Activated T-helper 2 cell treated with anti-CD3 and anti-CD28 coated beads, Interferon-gamma antibody, Interleukin-2, Interleukin-4, amounts not matched to agents 10 μg/mL and 5 μg/mL and 100 μg/mL, durations not matched to agents 14 hours and 24 hours and 36 hours (primary cell): ENCODE results near the gene PML. TPM values are rescaled to one million over a fixed set of nuclear protein-coding genes. Genes with fewer than 3 reads are reported as not detected.

Experiments used
- DNase-seq: peaks from one replicate; pipeline ENCODE4 v3.0.0; 2021; ENCODE audit warnings: low spot score
- H3K27ac Mint-ChIP-seq: one replicate; pipeline ENCODE4 v1.8.0; 2021; ENCODE audit warnings: mixed read lengths
- H3K27me3 Mint-ChIP-seq: one replicate; pipeline ENCODE4 v1.8.0; 2021; ENCODE audit warnings: low read depth, mixed read lengths
- H3K36me3 Mint-ChIP-seq: one replicate; pipeline ENCODE4 v1.8.0; 2021; ENCODE audit warnings: low read depth, mixed read lengths
- H3K4me1 Mint-ChIP-seq: one replicate; pipeline ENCODE4 v1.8.0; 2021; ENCODE audit warnings: low read depth, mixed read lengths
- H3K4me3 Mint-ChIP-seq: one replicate; pipeline ENCODE4 v1.8.0; 2021; ENCODE audit warnings: low read depth, mild to moderate bottlenecking, moderate library complexity, mixed read lengths
- H3K9me3 Mint-ChIP-seq: one replicate; pipeline ENCODE4 v1.8.0; 2021; ENCODE audit warnings: mixed read lengths
- intact Hi-C: fragments of 100-400 bp; cut with micrococcal nuclease; formaldehyde crosslinking; loops from one replicate; pipeline ENCODE4 v1.15.1; 2023
- total RNA-seq: library from RNA; stranded (reverse); gene quantifications from 2 replicates; pipeline ENCODE4 v1.2.3, GENCODE V29; 2022

PML gene
- total RNA-seq, 1 donor from 2014 or later, result 64.5 TPM

GRCh38 chr15:74032606-74033561 lies 38.4 kb downstream of the PML start:
- intact Hi-C loops, result no loop called here
- H3K27ac Mint-ChIP-seq, result no peak overlapping the region
- no peaks in the 10 kb centered on the region for H3K27me3 Mint-ChIP-seq
- no peak for DNase-seq
- no peak overlapping the region for H3K4me3 Mint-ChIP-seq
- H3K9me3 Mint-ChIP-seq, result no peaks in the 10 kb centered on the region
- H3K4me1 Mint-ChIP-seq, result no peaks in the 10 kb centered on the region
- peaks cover 71% of the 10 kb centered on the region for H3K36me3 Mint-ChIP-seq

GRCh38 chr15:74034206-74034755 lies 39.8 kb downstream of the PML start:
- no peak overlapping the region for H3K27ac Mint-ChIP-seq
- peaks cover 67% of the 10 kb centered on the region for H3K36me3 Mint-ChIP-seq
- H3K4me1 Mint-ChIP-seq, result no peaks in the 10 kb centered on the region
- no peaks in the 10 kb centered on the region for H3K27me3 Mint-ChIP-seq
- no peak for DNase-seq
- no peaks in the 10 kb centered on the region for H3K9me3 Mint-ChIP-seq
- intact Hi-C loops, result no loop called here
- H3K4me3 Mint-ChIP-seq, result no peak overlapping the region

DNA sequence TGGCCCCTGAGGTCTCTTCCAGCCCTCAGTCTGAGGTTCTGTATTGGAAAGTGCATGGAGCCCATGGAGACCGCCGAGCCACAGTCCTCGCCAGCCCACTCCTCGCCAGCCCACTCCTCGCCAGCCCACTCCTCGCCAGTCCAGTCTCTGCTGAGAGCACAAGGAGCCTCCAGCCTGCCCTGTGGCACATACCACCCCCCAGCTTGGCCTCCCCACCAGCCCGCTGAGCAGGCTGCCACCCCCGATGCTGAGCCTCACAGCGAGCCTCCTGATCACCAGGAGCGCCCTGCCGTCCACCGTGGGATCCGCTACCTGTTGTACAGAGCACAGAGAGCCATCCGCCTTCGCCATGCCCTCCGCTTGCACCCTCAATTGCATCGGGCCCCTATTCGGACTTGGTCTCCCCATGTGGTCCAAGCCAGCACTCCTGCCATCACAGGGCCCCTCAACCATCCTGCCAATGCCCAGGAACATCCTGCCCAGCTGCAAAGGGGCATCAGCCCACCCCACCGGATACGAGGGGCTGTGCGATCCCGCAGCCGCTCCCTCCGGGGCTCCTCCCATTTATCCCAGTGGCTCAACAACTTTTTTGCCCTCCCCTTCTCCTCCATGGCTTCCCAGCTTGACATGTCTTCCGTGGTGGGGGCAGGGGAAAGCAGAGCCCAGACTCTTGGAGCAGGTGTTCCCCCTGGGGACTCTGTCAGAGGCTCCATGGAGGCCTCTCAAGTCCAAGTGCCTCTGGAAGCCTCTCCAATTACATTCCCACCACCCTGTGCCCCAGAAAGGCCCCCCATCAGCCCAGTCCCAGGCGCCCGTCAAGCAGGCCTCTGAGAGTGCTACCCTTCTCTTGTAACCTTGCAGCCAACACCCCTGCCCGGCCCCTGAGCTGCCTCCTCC lies 40.9 kb downstream of the PML start:
- no peaks in the 10 kb centered on the region for H3K27me3 Mint-ChIP-seq
- H3K9me3 Mint-ChIP-seq, result no peaks in the 10 kb centered on the region
- H3K4me3 Mint-ChIP-seq, result no peak overlapping the region
- intact Hi-C loops, result no loop called here
- no peak overlapping the region for H3K27ac Mint-ChIP-seq
- H3K36me3 Mint-ChIP-seq, result peaks cover 63% of the 10 kb centered on the region
- no peak for DNase-seq
- H3K4me1 Mint-ChIP-seq, result no peaks in the 10 kb centered on the region

DNA sequence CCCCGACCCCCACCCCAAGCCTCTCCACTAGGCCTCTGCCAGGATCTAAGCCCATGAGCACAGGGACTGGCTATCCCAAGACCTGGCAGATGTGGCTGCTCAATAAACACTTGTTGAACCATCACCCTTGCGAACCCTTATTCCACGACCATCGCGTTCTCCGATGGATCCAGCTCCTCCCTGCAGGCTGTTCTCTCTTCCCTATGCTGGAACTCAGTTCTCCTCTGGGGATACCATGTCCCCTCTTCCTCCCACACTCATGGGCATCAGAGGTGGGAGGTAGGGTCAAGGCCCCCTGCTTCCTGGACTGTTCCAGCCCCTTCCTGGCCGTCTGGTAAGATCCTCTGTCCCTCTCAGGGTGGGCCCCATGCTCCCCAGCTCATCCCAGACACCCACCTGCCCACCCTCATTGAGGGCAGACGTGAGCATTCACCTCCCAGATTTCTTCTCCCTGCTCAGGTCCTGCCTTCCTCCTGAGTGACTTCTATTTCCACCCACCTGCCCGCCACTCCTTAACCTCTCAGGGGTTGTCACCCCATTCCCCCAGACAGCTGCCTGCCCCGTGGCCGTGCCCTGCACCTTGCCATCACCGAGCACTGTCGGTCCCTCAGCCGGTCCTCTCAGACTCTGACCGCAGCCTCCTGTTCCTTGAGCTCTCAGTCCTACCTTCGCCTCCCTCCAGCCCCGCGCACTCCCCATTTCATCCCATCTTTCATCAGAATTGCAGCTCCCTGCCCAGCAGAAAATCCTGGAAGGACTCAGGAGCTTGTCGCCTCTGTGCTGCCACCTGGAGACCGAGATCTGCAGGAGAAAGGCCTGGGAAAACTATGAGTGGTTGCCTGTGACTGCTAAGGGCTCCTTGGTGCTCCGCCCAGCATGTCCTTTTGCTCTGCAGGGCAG lies 42.0 kb downstream of the PML start:
- Mint-ChIP-seq H3K36me3 (peaks cover 54% of the 10 kb centered on the region), H3K4me1 (no peaks in the 10 kb centered on the region), H3K4me3 (no peak overlapping the region), H3K27ac (no peak overlapping the region), H3K9me3 (no peaks in the 10 kb centered on the region), H3K27me3 (no peaks in the 10 kb centered on the region)
- intact Hi-C loops, result no loop called here
- DNase-seq, result no peak

DNA sequence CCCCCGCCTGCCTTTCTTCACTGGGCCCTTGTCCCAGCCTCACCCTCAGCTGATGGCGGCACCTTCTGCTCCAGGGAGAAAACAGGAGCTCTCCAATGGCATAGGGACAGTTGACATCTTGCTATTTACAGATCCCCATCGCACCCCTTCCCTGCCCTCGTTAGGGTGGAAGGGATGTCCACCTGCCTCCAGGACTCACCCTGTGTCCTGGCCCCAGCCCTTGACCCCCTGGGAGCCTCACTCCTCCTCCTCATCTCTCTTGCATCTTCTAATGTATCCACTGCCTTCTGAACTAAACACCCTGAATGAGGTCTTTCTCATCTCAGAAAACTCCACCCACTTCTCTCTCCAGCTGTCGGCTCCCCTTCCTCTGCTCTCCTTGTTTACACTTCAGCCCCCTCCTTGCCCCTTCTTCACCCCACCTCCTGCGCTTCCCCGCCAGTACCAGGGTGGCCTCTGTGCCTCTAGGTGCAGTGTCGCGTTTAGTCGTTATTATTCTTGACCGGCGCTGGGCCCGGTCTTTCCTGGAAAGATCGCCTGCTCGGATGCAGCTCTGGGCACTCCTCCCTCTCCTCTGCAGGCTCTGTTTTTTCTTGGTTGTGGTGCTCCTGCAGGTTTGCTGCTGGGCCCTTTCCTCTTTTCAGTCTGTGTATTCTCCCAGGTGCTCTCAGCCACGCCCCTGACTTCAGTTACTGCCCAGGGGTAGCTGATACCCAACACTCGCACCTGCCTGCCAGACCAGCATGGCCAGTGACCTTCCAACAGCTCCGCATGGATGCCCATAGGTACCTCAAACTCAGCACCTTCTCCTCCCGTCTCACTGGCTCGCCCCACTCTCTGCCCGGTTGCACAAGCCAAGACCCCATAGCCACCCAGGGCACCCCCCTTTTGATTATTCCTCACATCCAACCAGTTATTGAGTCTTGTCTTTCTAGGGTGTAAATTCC lies 42.9 kb downstream of the PML start:
- no peaks in the 10 kb centered on the region for H3K27me3 Mint-ChIP-seq
- no peaks in the 10 kb centered on the region for H3K4me1 Mint-ChIP-seq
- H3K9me3 Mint-ChIP-seq, result no peaks in the 10 kb centered on the region
- peaks cover 46% of the 10 kb centered on the region for H3K36me3 Mint-ChIP-seq
- intact Hi-C loops, result no loop called here
- no peak overlapping the region for H3K4me3 Mint-ChIP-seq
- no peak overlapping the region for H3K27ac Mint-ChIP-seq
- DNase-seq, result no peak

DNA sequence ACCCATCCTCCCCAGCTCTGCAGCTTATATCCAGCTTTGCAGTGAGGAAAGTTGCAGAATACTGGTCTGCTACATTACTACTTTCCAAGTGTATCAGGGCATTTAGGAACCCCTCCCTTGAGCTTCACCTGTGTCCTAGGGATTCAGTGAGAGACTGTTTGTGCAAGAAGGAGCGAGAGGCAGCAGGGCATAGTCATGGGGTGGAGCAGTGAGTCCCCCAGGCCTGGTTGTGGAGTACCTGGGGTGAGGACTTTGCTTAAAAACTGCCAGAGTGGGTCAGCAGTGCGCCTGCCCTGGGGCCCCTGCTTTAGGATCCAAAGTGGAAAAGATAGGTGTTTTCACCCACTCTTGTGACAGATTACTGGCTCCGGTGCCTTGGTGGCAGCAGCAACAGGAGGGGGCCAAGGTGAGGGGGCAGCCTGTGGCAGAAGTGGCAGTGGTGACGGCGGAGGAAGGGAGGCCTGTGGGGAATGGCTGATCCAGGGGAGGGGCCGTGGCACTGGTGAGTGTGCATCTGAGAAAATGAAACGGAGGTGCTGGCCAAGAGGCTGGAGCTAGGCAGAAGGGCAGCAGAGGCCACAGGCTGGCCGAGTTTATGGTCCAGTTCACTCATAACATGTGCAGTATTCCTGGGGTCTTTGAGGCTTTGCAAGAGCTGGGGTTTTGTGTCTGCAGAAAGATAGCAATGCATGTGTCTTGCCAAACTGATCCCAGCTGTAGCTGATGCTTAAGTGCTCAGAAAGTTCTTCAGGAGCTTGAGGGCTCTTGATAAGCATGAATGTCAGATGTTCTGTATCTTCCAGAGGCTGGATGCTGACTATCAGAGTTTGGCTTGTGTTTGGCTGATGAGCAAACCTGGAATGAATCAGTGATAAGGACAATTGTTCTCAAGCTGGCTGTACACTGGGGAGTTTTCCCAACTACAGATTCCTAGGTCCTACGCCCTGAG lies 44.5 kb downstream of the PML start:
- H3K4me3 Mint-ChIP-seq, result no peak overlapping the region

DNA sequence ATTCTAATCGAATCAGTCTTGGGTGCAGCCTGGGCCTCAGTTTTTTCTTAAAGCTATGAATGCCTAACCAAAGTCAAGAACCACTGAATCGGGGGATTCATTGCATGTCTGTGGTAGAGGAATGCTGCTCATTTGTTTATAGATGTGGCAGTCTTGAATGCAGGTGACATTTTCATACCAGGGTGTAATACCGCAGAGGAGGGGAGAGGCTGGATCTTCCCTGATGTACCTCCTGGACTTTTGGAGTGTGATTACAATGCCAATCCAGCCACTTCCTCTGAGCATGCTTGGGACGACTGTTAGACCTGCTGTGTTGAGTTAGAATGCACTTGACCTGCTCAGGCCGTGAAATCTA lies 45.1 kb downstream of the PML start:
- H3K9me3 Mint-ChIP-seq, result no peaks in the 10 kb centered on the region
- no peak overlapping the region for H3K4me3 Mint-ChIP-seq
- intact Hi-C loops, result no loop called here
- no peak for DNase-seq
- H3K4me1 Mint-ChIP-seq, result no peaks in the 10 kb centered on the region
- H3K27ac Mint-ChIP-seq, result no peak overlapping the region
- peaks cover 32% of the 10 kb centered on the region for H3K36me3 Mint-ChIP-seq
- no peaks in the 10 kb centered on the region for H3K27me3 Mint-ChIP-seq

More for the DNA sequence above, 44.5 kb downstream of the PML start:
- intact Hi-C loops, result no loop called here
- Mint-ChIP-seq H3K27ac (no peak overlapping the region), H3K4me1 (no peaks in the 10 kb centered on the region), H3K36me3 (peaks cover 38% of the 10 kb centered on the region), H3K27me3 (no peaks in the 10 kb centered on the region), H3K9me3 (no peaks in the 10 kb centered on the region)
- DNase-seq, result no peak

DNA sequence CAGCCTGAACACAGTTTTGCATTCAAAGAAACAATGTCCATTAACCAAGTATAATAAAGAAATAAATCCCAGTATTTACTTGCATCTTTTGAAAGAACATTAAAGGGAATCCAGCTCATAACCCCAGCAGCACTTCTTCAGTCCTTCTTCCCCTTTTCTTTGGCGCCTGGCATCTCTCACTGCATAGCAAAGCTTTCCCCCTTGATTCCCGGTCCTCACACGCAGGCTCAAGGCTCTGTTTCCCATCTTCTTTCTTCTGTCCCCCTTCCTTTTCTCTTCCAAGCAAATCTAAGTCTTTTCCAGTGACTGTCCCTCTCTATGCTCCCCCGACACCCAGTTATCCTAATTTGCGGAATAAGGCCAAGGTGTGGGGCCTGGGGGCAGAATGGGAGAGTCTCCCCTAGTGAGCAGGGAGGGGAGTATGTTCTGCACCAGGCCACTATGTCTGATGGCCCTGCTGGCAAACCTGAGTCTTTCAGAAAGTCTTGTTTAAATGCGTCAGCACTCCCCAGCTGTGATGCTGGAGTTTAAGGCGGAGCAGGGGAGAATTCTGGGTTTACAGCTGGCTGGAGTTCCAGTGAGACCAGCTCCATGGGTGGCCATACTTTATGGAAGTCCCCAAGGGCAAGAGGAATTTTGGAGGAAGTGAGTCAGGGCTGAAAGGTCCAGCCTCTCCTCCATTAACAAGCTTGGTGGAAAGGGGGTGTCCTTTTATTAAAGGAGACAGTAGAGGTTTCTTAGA lies 45.8 kb downstream of the PML start:
- Mint-ChIP-seq H3K4me1 (no peaks in the 10 kb centered on the region), H3K27me3 (no peaks in the 10 kb centered on the region), H3K36me3 (peaks cover 27% of the 10 kb centered on the region), H3K4me3 (no peak overlapping the region), H3K9me3 (no peaks in the 10 kb centered on the region), H3K27ac (no peak overlapping the region)
- no peak for DNase-seq
- intact Hi-C loops, result no loop called here

DNA sequence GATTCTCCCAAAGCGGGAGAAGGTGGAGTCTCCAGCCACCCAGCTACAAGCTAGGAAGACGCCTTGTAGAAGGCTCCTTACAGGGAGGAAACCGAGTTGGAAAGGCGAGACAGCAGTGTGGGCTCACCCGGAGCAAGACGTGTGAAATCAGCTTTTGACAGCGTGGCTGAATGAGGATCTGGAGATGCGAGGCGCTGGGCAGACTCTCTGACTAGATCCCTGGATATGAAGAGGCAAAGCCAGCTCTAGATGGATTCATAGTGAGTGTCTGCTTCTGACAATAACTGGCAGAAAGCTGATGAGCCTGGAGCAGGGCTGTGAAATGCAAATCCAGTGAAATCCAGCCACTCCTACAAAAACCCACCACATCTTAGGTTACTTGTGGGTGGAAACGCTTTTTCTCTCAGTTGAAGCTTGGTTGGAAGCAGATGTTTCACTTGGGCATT lies 46.8 kb downstream of the PML start:
- no peak overlapping the region for H3K27ac Mint-ChIP-seq
- DNase-seq, result no peak
- intact Hi-C loops, result no loop called here
- no peaks in the 10 kb centered on the region for H3K9me3 Mint-ChIP-seq
- no peaks in the 10 kb centered on the region for H3K27me3 Mint-ChIP-seq
- no peak overlapping the region for H3K4me3 Mint-ChIP-seq
- no peaks in the 10 kb centered on the region for H3K4me1 Mint-ChIP-seq
- H3K36me3 Mint-ChIP-seq, result peaks cover 18% of the 10 kb centered on the region

DNA sequence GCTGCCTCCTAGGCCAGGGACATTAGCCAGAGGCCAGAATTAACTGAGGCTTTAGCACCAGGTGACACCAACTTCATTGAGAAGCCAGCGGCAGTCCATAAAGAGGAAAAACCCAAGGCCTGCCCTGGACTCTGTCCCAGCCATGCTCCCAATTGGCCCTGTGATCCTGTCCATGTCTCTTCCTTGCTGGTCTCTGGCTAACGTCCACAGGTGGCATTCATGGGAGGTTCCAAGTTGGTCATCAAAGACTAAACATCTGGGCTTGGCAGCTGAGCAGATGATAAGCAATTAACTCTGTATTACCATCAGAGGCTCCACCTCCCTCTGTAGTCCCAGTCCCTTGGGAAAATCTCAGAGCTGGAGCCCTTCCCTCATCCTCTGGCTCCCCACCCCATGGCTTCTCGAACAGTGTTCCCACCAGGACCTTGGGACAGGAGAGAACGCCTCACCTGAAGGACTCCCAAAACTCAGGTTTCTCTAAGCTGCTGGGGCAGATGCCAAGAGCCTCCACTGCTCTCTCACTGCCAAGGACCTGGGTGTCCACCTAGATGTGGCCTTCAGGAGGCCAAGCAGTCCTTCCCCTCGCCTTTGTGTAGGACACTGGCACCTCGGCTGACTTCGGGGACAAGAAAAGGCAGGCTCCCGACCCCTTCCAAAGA lies 47.4 kb downstream of the PML start:
- no peak for DNase-seq
- Mint-ChIP-seq H3K36me3 (peaks cover 12% of the 10 kb centered on the region), H3K27ac (no peak overlapping the region), H3K27me3 (no peaks in the 10 kb centered on the region), H3K4me3 (no peak overlapping the region), H3K9me3 (no peaks in the 10 kb centered on the region), H3K4me1 (no peaks in the 10 kb centered on the region)
- intact Hi-C loops, result no loop called here
